ENCODE data around the gene COQ10B.
A peak's percentile ranks its signal among the peaks of the same experiment; 100 is the strongest.

The COQ10B gene

GRCh38 chr2:197502685-197503084 lies 49.3 kb downstream of the COQ10B start:
- no peak for DNase-seq (ENCODE audit: low read depth)

DNA sequence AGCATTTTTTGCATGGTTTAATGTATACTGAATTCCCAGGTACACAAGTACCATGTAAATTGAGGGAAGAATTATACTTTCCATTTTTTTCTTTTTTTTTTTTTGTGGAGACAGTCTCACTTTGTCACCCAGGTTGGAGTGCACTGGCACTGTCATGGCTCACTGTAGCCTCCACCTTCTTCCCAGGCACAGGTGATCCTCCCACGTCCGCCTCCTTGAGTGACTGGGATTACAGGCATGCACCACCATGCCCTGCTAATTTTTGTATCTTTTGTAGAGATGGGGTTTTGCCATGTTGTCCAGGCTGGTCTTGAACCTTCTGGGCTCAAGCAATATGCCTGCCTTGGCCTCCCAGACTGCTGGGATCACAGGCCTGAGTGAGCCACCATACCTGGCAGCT lies 50.6 kb downstream of the COQ10B start:
- DNase-seq (ENCODE audit: low read depth): no peak

DNA sequence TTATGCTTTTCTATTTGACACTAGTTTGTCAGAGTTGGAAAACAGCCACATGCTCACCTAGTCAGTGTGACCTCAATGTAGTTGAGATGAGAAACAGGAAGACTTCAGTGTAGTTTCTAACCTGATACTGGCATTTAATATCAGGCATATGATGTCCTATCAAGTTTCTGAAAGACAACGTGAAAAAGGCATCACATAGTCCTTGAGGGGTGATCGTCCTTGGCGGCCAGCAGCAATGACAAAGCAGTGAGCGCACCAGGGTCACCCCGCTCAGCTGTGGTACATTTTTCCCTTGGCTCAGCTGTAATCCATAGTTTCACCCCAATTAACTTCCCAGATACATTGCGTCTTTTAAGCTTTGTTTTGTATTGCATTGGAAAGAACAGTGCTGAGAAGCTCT lies 51.2 kb downstream of the COQ10B start:
- no peak for DNase-seq (ENCODE audit: low read depth)

DNA sequence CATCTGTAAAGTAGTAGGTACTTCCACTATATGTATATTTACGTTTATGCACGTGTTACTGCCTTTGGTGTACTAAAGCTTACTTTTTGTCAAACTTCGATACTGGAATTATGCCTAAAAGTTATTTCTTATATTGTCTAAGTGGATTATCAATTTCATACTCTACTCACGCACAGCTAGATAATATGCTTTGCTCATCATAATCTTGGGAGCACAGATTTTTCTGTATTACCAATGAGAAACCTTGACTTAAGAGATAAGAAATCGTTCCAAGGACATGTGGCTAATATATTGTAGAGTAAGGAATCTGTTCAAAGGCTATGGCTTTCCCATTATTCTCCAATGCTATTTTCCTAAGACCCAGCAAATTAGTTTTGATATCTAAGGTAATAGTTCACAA lies 53.3 kb downstream of the COQ10B start:
- no peak for DNase-seq (ENCODE audit: low read depth)

GRCh38 chr2:197513915-197514314 lies 60.6 kb downstream of the COQ10B start:
- no peak for DNase-seq (ENCODE audit: low read depth)

DNA sequence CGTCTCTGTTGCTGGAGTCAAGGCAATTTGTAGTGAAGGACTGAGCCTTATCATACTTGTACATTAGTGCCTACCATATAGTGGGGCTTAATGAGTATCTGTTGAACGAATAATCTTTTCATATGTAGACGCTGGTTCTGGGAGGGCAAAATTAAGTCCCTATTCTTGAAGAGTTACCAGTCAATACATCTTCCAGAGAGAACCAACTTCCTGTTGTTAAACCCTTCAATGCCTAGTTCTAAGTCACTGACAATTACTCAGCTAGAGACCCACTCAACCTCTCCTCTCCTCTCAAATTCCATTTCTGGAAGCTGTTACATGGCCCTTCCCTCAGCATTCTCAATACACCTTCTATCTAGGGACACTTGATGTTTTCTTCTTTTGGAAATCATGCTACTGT lies 61.4 kb downstream of the COQ10B start:
- DNase-seq (ENCODE audit: low read depth): no peak

- DNase-seq (ENCODE audit: low read depth): no peak
These were observed 62.0 kb downstream of the COQ10B start for GRCh38 chr2:197515315-197515738.

DNA sequence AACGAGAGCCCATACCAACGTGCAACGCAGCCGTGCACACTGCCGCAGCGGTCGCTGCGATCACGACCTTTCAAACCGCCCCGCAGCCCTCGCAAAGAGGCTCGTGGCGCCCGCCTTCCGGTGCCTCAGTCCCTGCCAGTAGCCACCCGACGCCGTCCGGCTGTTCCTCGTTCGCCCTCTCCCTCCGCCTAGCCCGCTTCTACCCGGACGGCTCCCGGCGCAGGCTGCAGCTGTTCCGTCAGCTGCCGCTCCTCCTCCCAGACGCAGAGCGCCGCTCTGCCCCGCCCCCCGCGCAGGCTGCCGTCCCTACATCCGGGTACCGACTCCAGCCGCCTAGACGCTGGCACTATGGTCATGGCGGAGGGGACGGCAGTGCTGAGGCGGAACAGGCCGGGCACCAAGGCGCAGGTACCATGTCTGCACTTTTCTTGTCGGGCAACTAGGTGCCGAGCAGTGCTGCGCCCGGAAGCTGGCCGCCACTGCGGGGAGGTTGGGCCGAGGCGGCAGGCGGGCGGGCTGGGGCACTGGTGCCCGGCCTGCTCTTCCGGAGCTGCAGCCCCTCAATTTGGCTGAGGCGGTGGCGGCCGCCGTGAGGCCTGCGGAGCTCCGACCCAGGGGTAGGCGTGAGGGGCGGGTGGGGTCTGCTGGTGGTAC lies 62.5 kb downstream of the COQ10B start, which contains the start of gene MOB4:
Gene MOB4 (plus strand): TSS at position 328 of the 654 bp plus-strand sequence. CDS start 21 bp downstream, at position 349.
- peak; percentile 86 for DNase-seq (ENCODE audit: low read depth)

DNA sequence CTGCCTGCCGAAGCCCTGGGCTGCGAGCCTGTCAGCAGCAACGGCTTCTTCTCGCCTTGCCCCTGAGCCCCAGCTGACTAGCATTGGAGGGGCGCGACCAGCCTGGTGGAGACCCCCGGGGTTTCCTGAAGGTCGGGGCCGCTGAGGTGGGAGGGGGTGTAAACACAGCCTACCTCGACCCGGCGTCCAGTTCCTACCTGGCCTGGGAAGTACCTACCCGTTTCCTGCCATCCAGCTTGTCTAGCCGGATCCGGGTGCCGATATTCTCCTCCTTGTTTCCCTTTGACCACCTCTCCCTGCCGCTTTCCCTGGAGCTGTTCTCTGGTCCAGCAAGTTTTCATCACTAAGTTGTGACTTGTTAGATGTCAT lies 63.0 kb downstream of the COQ10B start:
- DNase-seq (ENCODE audit: low read depth): peak; percentile 2

GRCh38 chr2:197517150-197517549 lies 63.8 kb downstream of the COQ10B start:
- DNase-seq (ENCODE audit: low read depth): no peak
